Measurements from ENCODE around the gene FAM120C.
A peak's percentile ranks its signal among the peaks of the same experiment; 100 is the strongest.

Gene FAM120C

DNA sequence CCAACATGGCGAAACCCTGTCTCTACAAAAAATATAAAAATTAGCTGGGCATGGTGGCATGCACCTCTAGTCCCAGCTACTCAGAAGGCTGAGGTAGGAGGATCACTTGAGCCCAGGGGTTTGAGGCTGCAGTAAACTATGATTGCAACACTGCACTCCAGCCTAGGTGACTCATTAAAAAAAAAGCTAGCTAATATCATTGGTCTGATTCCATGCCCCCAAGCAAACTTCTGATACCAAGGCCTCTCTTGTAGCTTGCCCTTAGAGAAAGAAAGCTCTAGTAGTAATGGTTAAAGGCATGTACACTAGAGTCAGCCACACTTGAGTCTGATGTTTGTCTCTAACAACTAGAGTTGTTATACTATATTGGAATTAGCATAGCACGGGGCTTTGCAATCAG, 106.2 kb downstream of the FAM120C start:
- no peak overlapping the region for H3K27ac Mint-ChIP-seq
- H3K9me3 Mint-ChIP-seq = no peaks in the 10 kb centered on the region
- H3K36me3 Mint-ChIP-seq = peaks cover 3% of the 10 kb centered on the region
- H3K4me3 Mint-ChIP-seq = no peak overlapping the region
- H3K27me3 Mint-ChIP-seq = no peaks in the 10 kb centered on the region
- no peaks in the 10 kb centered on the region for H3K4me1 Mint-ChIP-seq

DNA sequence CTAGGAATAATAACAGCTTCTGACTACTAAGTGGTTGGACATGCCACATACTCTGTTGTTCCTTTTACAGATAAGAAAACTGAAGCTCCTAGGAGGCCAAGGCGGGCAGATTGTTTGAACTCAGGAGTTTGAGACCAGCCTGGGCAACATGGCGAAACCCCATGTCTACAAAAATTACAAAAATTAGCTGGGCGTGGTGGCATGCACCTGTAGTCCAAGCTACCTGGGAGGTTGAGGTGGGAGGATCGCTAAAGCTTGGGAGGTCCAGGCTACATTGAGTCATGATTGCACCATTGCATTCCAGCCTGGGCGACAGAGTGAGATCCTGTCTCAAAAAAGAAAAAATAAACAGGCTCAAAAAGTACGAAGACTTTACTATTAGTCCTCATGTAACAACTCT, 108.2 kb downstream of the FAM120C start:
- H3K36me3 Mint-ChIP-seq = peaks cover 1% of the 10 kb centered on the region
- no peak overlapping the region for H3K27ac Mint-ChIP-seq
- no peaks in the 10 kb centered on the region for H3K27me3 Mint-ChIP-seq
- H3K4me3 Mint-ChIP-seq = no peak overlapping the region
- H3K4me1 Mint-ChIP-seq = no peaks in the 10 kb centered on the region
- no peaks in the 10 kb centered on the region for H3K9me3 Mint-ChIP-seq

DNA sequence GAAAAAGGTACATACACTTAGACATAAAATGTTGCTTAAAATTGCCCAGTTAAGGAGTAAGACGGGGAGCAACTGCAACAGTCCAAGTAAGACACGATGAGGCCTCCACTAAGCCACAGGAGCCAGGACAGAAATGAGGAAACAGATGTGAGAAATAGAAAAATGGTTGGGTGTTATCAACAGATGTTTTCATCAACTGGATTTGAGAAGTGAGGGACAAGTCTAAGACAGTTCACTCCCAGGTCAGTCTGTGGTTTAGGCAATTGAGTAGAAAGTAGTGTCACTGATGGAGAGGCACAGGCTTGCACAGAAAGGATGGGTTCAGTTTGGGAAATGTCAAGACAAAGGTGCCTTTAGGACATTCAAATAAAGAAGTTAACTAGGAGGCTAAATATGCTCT, 115.3 kb downstream of the FAM120C start:
- Mint-ChIP-seq H3K36me3 (no peaks in the 10 kb centered on the region), H3K27ac (no peak overlapping the region), H3K4me1 (no peaks in the 10 kb centered on the region), H3K4me3 (no peak overlapping the region), H3K9me3 (no peaks in the 10 kb centered on the region), H3K27me3 (no peaks in the 10 kb centered on the region)

DNA sequence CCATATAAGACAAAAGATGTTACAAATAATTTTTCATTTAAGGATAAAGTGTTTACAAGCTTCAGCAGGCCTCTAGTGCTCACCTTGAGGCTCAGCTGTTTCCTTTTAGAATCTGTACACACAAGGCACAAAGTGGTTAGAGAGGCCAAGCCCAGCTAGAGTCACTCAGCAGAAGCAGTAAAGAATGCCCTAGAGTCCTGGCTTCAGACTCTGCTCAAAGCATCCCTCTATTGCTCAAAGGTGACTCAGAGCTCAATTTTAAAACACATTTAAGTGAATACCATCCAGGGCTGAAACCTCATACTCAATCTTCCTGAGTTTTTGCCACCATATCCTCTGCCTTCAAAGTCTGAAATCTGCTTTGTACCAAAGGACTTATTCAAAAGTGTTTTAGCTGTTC, 116.2 kb downstream of the FAM120C start:
- no peak overlapping the region for H3K4me3 Mint-ChIP-seq
- H3K27ac Mint-ChIP-seq = no peak overlapping the region
- H3K9me3 Mint-ChIP-seq = no peaks in the 10 kb centered on the region
- no peaks in the 10 kb centered on the region for H3K36me3 Mint-ChIP-seq
- H3K27me3 Mint-ChIP-seq = no peaks in the 10 kb centered on the region
- no peaks in the 10 kb centered on the region for H3K4me1 Mint-ChIP-seq

DNA sequence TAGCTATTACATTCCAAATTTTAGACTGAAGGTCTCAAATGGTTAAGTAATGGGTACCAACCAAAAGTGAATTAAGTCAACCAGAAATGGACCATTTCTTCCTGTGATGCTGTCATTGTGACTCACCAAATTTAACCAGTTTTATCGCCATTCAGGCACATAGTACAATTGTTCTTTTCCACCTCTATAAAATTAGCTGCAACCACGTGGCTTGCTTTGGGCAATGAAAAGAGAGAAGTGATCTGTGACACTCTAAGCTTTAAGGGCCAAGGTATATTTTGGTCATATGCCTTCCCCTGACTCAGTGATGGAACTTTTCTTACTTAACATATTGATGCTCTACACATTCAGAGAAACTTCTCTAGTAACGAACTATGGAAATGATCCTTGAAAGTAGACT, 118.5 kb downstream of the FAM120C start:
- Mint-ChIP-seq H3K9me3 (no peaks in the 10 kb centered on the region), H3K4me3 (no peak overlapping the region), H3K4me1 (no peaks in the 10 kb centered on the region), H3K36me3 (no peaks in the 10 kb centered on the region), H3K27ac (no peak overlapping the region), H3K27me3 (no peaks in the 10 kb centered on the region)

DNA sequence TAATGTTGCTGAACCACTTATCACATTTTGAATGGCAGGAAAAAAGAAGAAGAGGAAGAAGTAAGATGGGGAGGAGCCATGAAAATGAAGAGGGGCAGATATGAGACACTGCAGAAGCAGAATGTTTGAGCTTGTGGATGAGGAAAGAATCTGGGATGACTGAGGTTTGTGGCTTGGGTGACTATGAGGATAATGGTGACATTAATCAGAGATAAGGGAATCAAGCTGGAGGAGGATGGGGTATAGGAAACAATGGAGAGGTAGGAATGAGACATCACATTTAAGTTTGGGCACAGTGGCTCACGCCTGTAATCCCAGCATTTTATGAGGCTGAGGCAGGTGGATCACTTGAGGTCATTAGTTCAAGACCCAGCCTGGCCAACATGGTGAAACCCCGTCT, 119.7 kb downstream of the FAM120C start:
- Mint-ChIP-seq H3K36me3 (no peaks in the 10 kb centered on the region), H3K27ac (no peak overlapping the region), H3K9me3 (no peaks in the 10 kb centered on the region), H3K27me3 (no peaks in the 10 kb centered on the region), H3K4me1 (no peaks in the 10 kb centered on the region), H3K4me3 (no peak overlapping the region)

DNA sequence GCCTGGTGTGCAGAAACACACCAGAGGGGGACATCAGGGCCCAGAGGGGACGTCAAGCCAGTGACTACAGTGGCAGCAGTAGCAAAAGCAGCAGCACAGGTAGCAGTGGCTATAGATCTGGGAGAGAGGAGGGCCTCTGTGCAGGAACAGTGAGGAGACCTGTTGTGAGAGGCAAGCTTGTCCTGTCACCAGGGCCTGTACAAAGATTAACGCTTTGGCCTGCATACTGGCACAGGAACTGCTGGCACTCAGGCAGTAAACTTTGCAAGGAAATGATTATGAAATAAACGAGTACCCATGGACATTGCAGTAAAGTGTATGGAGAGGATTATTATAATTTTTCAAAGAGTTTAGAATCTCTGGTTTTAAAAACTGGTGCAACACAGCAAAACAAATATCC, 133.3 kb downstream of the FAM120C start:
- Mint-ChIP-seq H3K27ac (no peak overlapping the region), H3K4me3 (no peak overlapping the region), H3K9me3 (no peaks in the 10 kb centered on the region), H3K27me3 (no peaks in the 10 kb centered on the region), H3K4me1 (peaks cover 6% of the 10 kb centered on the region), H3K36me3 (no peaks in the 10 kb centered on the region)

DNA sequence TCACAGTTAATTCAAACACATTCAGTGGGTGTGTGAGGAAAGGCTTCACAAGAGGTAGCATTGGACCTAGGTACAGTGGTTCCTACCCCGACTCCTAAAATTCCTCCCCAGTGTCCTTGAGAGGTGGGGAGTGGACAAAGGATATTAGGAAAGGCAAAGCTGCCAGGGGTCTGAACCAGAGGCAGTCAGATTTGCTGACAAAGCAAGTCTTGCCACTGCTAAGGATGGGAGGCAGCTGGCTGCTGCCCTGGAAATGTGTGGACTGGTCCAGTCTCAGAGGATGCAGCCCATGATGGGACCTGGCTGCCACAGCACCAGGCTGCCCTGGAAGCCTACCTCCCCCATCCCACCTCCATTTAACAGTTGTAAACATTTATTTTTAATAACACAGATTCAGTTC, 134.6 kb downstream of the FAM120C start:
- Mint-ChIP-seq H3K4me1 (peaks cover 6% of the 10 kb centered on the region), H3K27ac (no peak overlapping the region), H3K9me3 (no peaks in the 10 kb centered on the region), H3K4me3 (no peak overlapping the region), H3K36me3 (no peaks in the 10 kb centered on the region), H3K27me3 (no peaks in the 10 kb centered on the region)

DNA sequence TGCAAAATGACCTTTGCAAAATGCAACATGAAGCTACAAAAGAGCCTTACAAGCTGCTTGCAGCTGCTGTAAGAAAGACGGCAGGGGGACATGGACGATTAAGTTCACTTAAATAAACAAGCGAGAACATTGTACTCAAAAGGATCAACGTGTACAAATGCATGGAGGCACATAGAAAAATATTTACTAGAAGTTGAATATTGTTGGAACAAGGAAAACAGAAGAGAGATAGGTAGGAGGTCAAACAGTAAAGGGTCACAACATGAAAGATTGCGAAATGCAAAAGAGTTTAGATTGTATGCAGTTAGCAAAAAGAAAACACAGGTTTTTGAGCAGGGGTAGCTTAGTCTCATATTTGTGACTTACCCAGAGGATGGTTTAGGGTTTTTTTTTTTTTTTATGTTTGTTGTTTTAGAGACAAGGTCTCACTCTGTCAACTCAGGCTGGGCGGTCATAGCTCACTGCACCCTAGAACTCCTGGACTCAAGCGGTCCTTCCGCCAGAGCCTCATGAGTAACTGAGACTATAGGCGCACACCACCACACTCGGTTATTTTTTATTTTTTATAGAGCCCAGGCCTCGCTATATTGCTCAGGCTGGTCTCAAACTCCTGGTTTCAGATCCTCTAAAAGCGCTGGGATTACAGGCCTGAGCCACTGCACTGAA, 137.4 kb downstream of the FAM120C start:
- H3K4me1 Mint-ChIP-seq = peaks cover 13% of the 10 kb centered on the region
- peaks cover under 1% of the 10 kb centered on the region for H3K36me3 Mint-ChIP-seq
- peak overlapping the region; percentile 17 for H3K27ac Mint-ChIP-seq
- H3K9me3 Mint-ChIP-seq = no peaks in the 10 kb centered on the region
- peak overlapping the region; percentile 19 for H3K4me3 Mint-ChIP-seq
- no peaks in the 10 kb centered on the region for H3K27me3 Mint-ChIP-seq

DNA sequence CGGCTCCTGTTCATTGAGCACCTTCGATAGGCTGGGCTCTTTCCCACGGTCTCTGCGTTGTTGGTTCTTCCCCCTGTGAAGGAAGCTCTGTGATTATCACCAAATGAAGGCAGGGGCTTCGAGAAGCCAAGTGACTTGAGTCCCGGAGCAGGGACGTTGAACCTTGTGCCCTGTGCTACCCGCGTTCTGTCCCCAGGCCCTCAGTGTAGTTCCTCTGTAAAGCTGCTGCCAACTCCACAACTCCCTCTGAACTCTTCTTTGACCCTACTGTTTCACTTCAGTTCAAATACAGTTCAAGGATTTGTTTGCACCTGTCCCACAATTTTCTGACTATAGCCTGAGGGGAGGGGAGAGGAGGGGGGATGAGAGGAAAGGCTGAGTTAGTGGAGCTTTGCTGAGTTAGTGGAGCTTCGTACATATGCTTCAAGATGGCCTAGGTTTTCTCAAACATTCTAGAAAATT, 138.1 kb downstream of the FAM120C start:
- H3K4me3 Mint-ChIP-seq = peak overlapping the region; percentile 97
- H3K9me3 Mint-ChIP-seq = no peaks in the 10 kb centered on the region
- no peaks in the 10 kb centered on the region for H3K27me3 Mint-ChIP-seq
- peak overlapping the region; percentile 99 for H3K27ac Mint-ChIP-seq
- peaks cover 19% of the 10 kb centered on the region for H3K4me1 Mint-ChIP-seq
- peaks cover 4% of the 10 kb centered on the region for H3K36me3 Mint-ChIP-seq

DNA sequence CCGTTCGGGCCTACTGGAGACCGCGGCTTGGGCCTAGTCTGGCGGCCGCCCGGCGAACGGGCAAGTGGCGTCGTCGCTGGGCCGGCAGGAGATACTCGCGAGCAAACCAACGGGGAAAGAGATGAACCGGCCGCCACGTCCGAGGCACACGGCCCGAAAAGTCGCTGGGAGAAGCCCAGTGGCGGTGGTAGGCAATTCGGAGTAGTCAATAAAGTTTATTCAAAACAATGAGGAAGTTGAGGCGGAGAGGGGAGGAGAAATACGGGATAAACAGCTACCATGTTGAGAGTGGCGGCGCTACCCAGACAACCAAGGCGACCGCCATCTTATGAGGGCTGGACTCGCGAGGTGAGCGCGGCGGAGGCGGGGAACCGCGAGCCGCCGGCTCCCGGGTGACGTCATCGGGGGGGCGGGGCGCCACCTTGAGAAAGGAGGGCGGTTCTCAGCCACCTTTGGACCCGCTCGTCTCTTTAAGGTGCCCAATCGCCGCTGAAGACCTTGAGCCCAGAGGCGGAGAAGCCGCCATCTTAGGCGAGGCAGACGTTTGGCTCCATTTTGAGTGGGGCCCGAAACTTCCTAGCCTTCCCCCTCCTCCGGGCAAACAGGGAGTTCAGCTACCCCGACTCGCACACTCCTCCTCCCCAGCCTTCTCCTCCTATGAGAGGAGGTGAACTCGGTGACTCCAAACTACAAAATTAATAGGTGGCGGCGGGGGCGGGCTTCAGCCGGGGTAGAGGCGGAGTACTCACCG, 138.8 kb downstream of the FAM120C start, which contains the start of gene PHF8:
TSS of gene PHF8 (minus strand) at position 348 of the 751 bp plus-strand sequence. CDS start 1,745 bp downstream, outside the sequence.
- Mint-ChIP-seq H3K36me3 (peaks cover 4% of the 10 kb centered on the region), H3K9me3 (no peaks in the 10 kb centered on the region), H3K4me3 (peak within 1 kb of the TSS; percentile 97), H3K4me1 (peaks cover 19% of the 10 kb centered on the region), H3K27ac (peak within 1 kb of the TSS; percentile 99), H3K27me3 (no peaks in the 10 kb centered on the region)

DNA sequence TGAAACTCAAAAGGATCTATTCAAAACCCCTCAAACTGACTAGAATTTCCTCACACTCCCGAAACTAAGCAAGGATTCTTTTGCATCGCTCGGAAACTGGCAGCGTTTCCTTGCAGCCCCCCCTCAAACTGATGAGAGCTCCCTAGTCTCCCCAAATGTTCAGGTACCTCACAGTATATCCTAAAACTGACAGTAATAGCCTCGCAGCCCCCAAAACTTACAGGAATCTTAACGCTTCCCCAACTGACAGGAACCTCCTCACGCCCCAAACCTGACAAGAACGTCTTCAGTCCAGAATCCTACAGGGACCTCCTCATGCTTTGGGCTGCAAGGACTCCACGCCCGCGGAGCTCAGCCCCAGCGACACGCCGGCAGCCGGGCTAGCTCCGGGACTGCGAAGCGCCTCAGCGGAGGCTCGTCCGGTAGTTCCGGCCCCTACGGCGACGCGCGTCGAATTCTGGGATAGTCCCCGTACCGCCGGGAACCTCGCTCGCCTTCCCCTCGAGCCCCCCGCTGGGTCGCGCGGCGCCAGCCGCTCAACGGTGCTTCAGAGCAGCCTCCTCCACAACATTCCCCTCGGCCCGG, 139.4 kb downstream of the FAM120C start:
- H3K27me3 Mint-ChIP-seq = no peaks in the 10 kb centered on the region
- H3K27ac Mint-ChIP-seq = peak overlapping the region; percentile 99
- H3K4me1 Mint-ChIP-seq = peaks cover 19% of the 10 kb centered on the region
- peaks cover 4% of the 10 kb centered on the region for H3K36me3 Mint-ChIP-seq
- H3K4me3 Mint-ChIP-seq = peak overlapping the region; percentile 97
- no peaks in the 10 kb centered on the region for H3K9me3 Mint-ChIP-seq

DNA sequence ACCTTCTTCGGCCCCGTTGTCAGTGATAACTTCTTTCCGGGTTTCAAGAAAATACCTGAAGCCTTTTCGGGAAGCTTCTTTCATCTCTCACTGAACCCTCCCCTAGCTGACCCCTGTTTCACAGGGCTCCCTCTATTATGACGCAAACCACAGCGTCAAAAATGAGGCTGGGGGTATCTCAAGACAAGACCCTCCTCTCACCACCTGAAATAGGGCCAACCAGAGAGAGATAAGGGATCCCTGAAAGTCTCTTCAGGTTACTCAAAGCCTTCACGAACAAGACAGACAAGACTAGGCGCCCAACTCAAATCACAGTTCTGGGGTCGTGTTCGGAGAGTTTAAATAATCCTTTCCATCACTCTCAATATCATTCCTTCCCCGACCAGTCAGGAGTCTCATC, 140.0 kb downstream of the FAM120C start:
- H3K27me3 Mint-ChIP-seq = no peaks in the 10 kb centered on the region
- no peaks in the 10 kb centered on the region for H3K9me3 Mint-ChIP-seq
- peak overlapping the region; percentile 99 for H3K27ac Mint-ChIP-seq
- H3K4me3 Mint-ChIP-seq = peak overlapping the region; percentile 97
- peaks cover 19% of the 10 kb centered on the region for H3K4me1 Mint-ChIP-seq
- H3K36me3 Mint-ChIP-seq = peaks cover 4% of the 10 kb centered on the region

DNA sequence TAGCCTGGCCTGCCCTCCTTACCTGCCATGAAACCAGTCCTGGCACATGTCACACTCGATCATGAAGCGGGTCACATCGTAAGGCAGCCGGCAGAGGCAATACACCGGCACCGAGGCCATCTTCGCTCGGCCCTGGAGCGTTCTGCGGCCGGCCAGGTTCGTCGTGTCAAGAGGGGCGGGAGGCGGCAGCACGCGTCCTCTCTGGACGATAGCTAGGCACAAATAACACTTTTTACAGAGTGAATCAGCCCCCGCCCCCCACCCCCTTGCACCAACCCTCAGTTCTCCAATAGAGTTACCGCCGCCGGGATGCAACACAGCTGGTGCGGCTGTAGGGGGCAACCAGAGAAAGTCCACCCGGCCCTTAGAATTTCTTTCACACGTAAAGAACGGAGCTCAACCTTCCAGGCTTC, 140.4 kb downstream of the FAM120C start:
- Mint-ChIP-seq H3K36me3 (peaks cover 4% of the 10 kb centered on the region), H3K4me1 (peaks cover 21% of the 10 kb centered on the region), H3K9me3 (no peaks in the 10 kb centered on the region), H3K27me3 (no peaks in the 10 kb centered on the region), H3K4me3 (peak overlapping the region; percentile 97), H3K27ac (no peak overlapping the region)

DNA sequence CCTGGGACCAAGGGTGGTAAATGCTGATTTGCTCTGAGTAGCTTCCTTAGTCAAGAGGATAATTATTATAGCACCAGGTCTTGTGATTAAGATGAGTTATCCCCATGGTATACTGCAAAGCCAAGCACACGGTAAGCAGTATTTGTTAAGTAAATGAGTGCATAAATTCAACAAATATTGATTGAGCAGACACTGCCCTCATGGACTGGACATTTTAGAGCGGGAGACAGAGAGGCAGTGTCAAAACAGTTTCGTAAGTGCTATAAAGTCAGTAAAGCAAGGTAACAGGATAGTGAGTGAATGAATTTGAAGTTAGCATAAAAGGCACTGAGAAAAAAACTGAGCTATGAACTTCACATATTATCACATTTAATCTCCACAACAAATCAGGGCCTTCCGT, 152.7 kb downstream of the FAM120C start:
- Mint-ChIP-seq H3K36me3 (peaks cover 14% of the 10 kb centered on the region), H3K9me3 (no peaks in the 10 kb centered on the region), H3K27me3 (no peaks in the 10 kb centered on the region), H3K4me3 (no peak overlapping the region), H3K27ac (no peak overlapping the region), H3K4me1 (peaks cover 37% of the 10 kb centered on the region)

DNA sequence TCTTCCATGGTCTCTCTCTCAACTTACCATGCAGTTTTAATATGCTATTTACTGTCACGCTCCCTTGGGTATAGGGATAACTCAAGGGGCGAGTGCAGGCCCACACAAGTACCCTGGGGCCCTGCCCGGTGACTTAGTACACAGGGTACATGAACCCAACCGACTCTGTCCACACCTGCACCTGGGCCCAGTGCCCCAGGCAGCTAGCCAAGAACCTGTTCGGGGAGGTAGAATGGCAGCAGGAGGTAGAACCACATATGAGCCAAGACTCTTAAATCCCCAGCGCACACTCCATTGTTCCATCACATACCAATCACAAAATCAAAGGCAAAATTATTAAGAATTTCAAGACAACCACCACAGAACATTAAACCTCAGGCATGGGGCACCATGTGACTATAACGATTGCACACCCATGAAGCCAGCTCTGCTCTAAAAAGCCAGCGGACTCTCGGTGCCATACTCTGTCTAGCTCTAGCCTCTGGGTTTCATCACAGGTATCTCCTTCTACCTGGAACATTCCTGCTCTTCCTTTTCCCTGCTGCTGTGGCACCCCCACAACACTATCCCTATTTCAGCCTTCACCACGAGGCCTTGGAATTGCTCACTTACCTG, 153.4 kb downstream of the FAM120C start:
- H3K4me3 Mint-ChIP-seq = no peak overlapping the region
- H3K9me3 Mint-ChIP-seq = no peaks in the 10 kb centered on the region
- no peaks in the 10 kb centered on the region for H3K27me3 Mint-ChIP-seq
- H3K27ac Mint-ChIP-seq = peak overlapping the region; percentile 23
- peaks cover 15% of the 10 kb centered on the region for H3K36me3 Mint-ChIP-seq
- peaks cover 37% of the 10 kb centered on the region for H3K4me1 Mint-ChIP-seq

All from activated naive CD4-positive, alpha-beta T cell treated with anti-CD3 and anti-CD28 coated beads, Interleukin-2, amount 50 U/mL, for 24 hours (primary cell).